Epithelial cell of proximal tubule (primary cell): ENCODE data around the gene LCMT1. TPM values are rescaled to one million over a fixed set of nuclear protein-coding genes. Genes with fewer than 3 reads are reported as not detected.

Experiments used
- DNase-seq: peaks from one replicate; pipeline ENCODE4 v3.0.0-alpha.2; 2011; ENCODE audit warnings: low read depth
- H3K4me3 ChIP-seq: 2 replicates; pipeline ENCODE4 v1.5.1; 2011; ENCODE audit warnings: low read depth, mild to moderate bottlenecking, low read length
- CTCF ChIP-seq: conservative IDR thresholded peaks from 2 replicates; pipeline ENCODE4 v1.5.1; 2012; ENCODE audit warnings: low read depth, mild to moderate bottlenecking, low read length
- total RNA-seq: library from RNA; depleted of rRNA; stranded (reverse); fragments of >200 nt; gene quantifications from 2 replicates; pipeline ENCODE4 v1.2.3, GENCODE V29; 2015

The LCMT1 gene
- total RNA-seq, 1 donor from 2014 or later: 56.9 TPM

DNA sequence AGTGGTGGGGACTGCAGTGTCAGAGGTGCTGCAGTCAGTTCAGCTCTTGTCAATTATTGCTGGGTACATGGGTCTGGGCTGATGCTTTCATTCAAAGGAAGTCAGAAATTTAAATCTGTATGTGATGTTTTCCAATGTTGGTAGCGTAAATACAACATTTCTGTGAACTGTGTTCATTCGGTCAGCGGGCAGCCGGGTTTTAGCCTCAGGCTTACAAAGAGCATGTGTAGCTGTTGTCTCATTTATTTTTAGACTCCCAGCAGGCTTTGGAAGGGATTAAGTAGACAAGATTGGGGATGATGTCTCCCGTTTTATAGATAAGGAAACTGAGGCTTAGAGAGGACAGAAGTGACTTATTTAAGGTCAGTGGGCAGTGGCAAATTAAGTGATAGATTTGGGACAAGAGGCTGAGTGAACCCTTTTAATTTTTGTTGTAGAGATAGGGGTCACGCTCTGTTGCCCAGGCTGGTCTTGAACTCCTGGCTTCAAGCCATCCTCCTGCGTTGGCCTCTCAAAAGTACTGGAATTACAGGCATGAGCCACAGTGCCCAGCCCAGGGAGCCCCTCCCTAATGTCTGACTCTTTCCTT is 113.3 kb downstream of the LCMT1 start:
- no peak for DNase-seq
- H3K4me3 ChIP-seq: no peak overlapping the region
- TF ChIP-seq CTCF: no peak

Other genes starting within 250 kb of the LCMT1 start
- gene ARHGAP17, start 96.4 kb upstream of the LCMT1 start, total RNA-seq: 21.2 and 38.2 TPM in 2 replicates
- not detected in 2 replicates for gene AQP8, start 105.2 kb downstream of the LCMT1 start, total RNA-seq
- gene ZKSCAN2, start 146.1 kb downstream of the LCMT1 start, total RNA-seq: 2.7 and 3.6 TPM in 2 replicates